Activated CD4-positive, alpha-beta T cell treated with anti-CD3 and anti-CD28 coated beads, Interleukin-2, Interleukin-6, amounts not matched to agents 100 ng/mL and 50 ng/mL, durations not matched to agents 16 hours and 8 hours (primary cell): Measurements from ENCODE around the gene DTWD1.
"Not testable (repeated sequence)": the region's sequence is repeated elsewhere in the genome, so short reads cannot be mapped to it uniquely, and the experiment has no call there.

ENCODE experiments used
- DNase-seq: peaks from one replicate; pipeline ENCODE4 v3.0.0-alpha.2; 2020

Gene DTWD1

GRCh38 chr15:49646891-49647290, 26.0 kb downstream of the DTWD1 start:
- no peak for DNase-seq

GRCh38 chr15:49649987-49650386, 29.1 kb downstream of the DTWD1 start:
- no peak for DNase-seq

GRCh38 chr15:49650676-49651075, 29.8 kb downstream of the DTWD1 start:
- no peak for DNase-seq

GRCh38 chr15:49652922-49653321, 32.1 kb downstream of the DTWD1 start:
- DNase-seq: no peak

- DNase-seq: no peak
These were observed 35.9 kb downstream of the DTWD1 start for GRCh38 chr15:49656734-49657133.

GRCh38 chr15:49664716-49665115, 43.9 kb downstream of the DTWD1 start:
- DNase-seq: no peak

- DNase-seq: not testable (repeated sequence)
These were observed 45.6 kb downstream of the DTWD1 start for GRCh38 chr15:49666486-49666885.

GRCh38 chr15:49669288-49669687, 48.4 kb downstream of the DTWD1 start:
- no peak for DNase-seq

GRCh38 chr15:49673861-49674260, 53.0 kb downstream of the DTWD1 start:
- DNase-seq: no peak

GRCh38 chr15:49674370-49674769, 53.5 kb downstream of the DTWD1 start:
- DNase-seq: no peak

GRCh38 chr15:49675041-49675440, 54.2 kb downstream of the DTWD1 start:
- no peak for DNase-seq

- DNase-seq: no peak
These were observed 57.8 kb downstream of the DTWD1 start for GRCh38 chr15:49678655-49679054.

GRCh38 chr15:49686599-49686998, 65.8 kb downstream of the DTWD1 start:
- no peak for DNase-seq

GRCh38 chr15:49688135-49688790, 67.4 kb downstream of the DTWD1 start:
- DNase-seq: no peak

- DNase-seq: no peak
These were observed 71.8 kb downstream of the DTWD1 start for GRCh38 chr15:49692514-49693090.

GRCh38 chr15:49693498-49693897, 72.7 kb downstream of the DTWD1 start:
- no peak for DNase-seq

- DNase-seq: no peak
These were observed 75.6 kb downstream of the DTWD1 start for GRCh38 chr15:49696433-49696832.

- no peak for DNase-seq
These were observed 76.3 kb downstream of the DTWD1 start for GRCh38 chr15:49697121-49697520.

GRCh38 chr15:49702982-49703381, 82.1 kb downstream of the DTWD1 start:
- DNase-seq: not testable (repeated sequence)
